Smooth muscle cell (in vitro differentiated cells): ENCODE measurements around the gene MYH15. TPM values are rescaled to one million over a fixed set of nuclear protein-coding genes. Genes with fewer than 3 reads are reported as not detected.

Experiments used
- DNase-seq: peaks from one replicate; lab custom pipeline; 2025; ENCODE audit not compliant: unreplicated experiment; lab: John Stamatoyannopoulos, UW
- H2AFZ ChIP-seq: fragments of 200-600 bp; sonication (generic); 2 replicates; pipeline ENCODE4 v1.6.0; 2016; ENCODE audit warnings: antibody characterized with exemption, low read depth, mild to moderate bottlenecking
- H3F3A ChIP-seq: fragments of 200-600 bp; sonication (generic); 2 replicates; pipeline ENCODE4 v1.6.0; 2017; ENCODE audit warnings: antibody characterized with exemption, low read depth
- H3K27ac ChIP-seq: fragments of 200-600 bp; sonication (generic); 2 replicates; pipeline ENCODE4 v1.5.1; 2016; ENCODE audit warnings: low read depth, mild to moderate bottlenecking
- H3K27me3 ChIP-seq: fragments of 200-600 bp; sonication (generic); 2 replicates; pipeline ENCODE4 v1.6.1; 2016; ENCODE audit warnings: low read depth, mild to moderate bottlenecking
- H3K36me3 ChIP-seq: fragments of 200-600 bp; sonication (generic); 2 replicates; pipeline ENCODE4 v1.5.1; 2016; ENCODE audit warnings: low read depth
- H3K4me1 ChIP-seq: fragments of 200-600 bp; sonication (generic); 2 replicates; pipeline ENCODE4 v1.5.1; 2016; ENCODE audit warnings: low read depth
- H3K4me2 ChIP-seq: fragments of 200-600 bp; sonication (generic); 2 replicates; pipeline ENCODE4 v1.6.0; 2016; ENCODE audit warnings: mild to moderate bottlenecking
- H3K4me3 ChIP-seq: fragments of 200-600 bp; sonication (generic); 2 replicates; pipeline ENCODE4 v1.5.1; 2016; ENCODE audit warnings: mild to moderate bottlenecking
- H3K79me2 ChIP-seq: fragments of 200-600 bp; sonication (generic); 2 replicates; pipeline ENCODE4 v1.6.0; 2016; ENCODE audit warnings: low read depth, mild to moderate bottlenecking
- H3K9ac ChIP-seq: fragments of 200-600 bp; sonication (generic); 2 replicates; pipeline ENCODE4 v1.6.0; 2016; ENCODE audit warnings: low read depth
- H3K9me3 ChIP-seq: fragments of 200-600 bp; sonication (generic); replicated peaks from 2 replicates; pipeline ENCODE4 v1.5.1; 2016; ENCODE audit warnings: low read depth
- H4K20me1 ChIP-seq: fragments of 200-600 bp; sonication (generic); 2 replicates; pipeline ENCODE4 v1.6.0; 2016; ENCODE audit warnings: low read depth
- CTCF ChIP-seq: fragments of 200-600 bp; sonication (generic); IDR thresholded peaks from 2 replicates; pipeline ENCODE4 v1.5.1; 2017; ENCODE audit warnings: borderline replicate concordance, mild to moderate bottlenecking, antibody characterized with exemption; ENCODE audit not compliant: insufficient read depth, poor library complexity, severe bottlenecking
- WGBS: methylation state at CpG from one replicate; pipeline ENCODE4 v1.1.7; 2016; ENCODE audit warnings: low lambda C conversion rate; 5-methylcytosine and 5-hydroxymethylcytosine counted together
- polyA plus RNA-seq: library from polyadenylated mRNA; unstranded; fragments of >200 nt; fragmentation: Nextera tagmentation; extraction: Ambion mirVana; gene quantifications from 2 replicates; pipeline ENCODE4 v1.2.1, GENCODE V29; 2016
- total RNA-seq: library from RNA; depleted of rRNA; stranded (reverse); fragments of >200 nt; gene quantifications from 2 replicates; pipeline ENCODE4 v1.2.3, GENCODE V29; 2014

MYH15 gene
- total and polyA plus RNA-seq, 2 experiments from 2014 or later = 0.18 TPM; not detected in 1

- TF ChIP-seq CTCF = no peak
- 17% methylated on average over 3 of the region's 3 CpGs for WGBS
- H2AFZ ChIP-seq = peak overlapping the region; percentile 28
These were observed 25.2 kb downstream of the MYH15 start for GRCh38 chr3:108485146-108485545.

GRCh38 chr3:108479224-108479623 is 31.2 kb downstream of the MYH15 start:
- Histone ChIP-seq H3F3A (no peaks in the 10 kb centered on the region), H2AFZ (no peak overlapping the region), H3K9ac (no peak overlapping the region), H3K4me2 (no peak overlapping the region), H3K9me3 (no peaks in the 10 kb centered on the region), H3K27ac (no peak overlapping the region), H3K4me1 (no peaks in the 10 kb centered on the region), H3K36me3 (no peaks in the 10 kb centered on the region), H3K4me3 (no peak overlapping the region), H3K79me2 (no peaks in the 10 kb centered on the region), H4K20me1 (no peaks in the 10 kb centered on the region), H3K27me3 (no peaks in the 10 kb centered on the region)
- DNase-seq = no peak
- TF ChIP-seq CTCF = no peak
- 91% methylated on average over 2 of the region's 2 CpGs for WGBS

More at GRCh38 chr3:108485146-108485545, 25.2 kb downstream of the MYH15 start:
- Histone ChIP-seq H3K27me3 (no peaks in the 10 kb centered on the region), H3K9ac (no peak overlapping the region), H3K4me3 (no peak overlapping the region), H3K4me2 (peak overlapping the region; percentile 8), H4K20me1 (no peaks in the 10 kb centered on the region), H3K9me3 (no peaks in the 10 kb centered on the region), H3F3A (no peaks in the 10 kb centered on the region), H3K4me1 (peaks cover 24% of the 10 kb centered on the region), H3K27ac (no peak overlapping the region), H3K79me2 (no peaks in the 10 kb centered on the region), H3K36me3 (no peaks in the 10 kb centered on the region)
- no peak for DNase-seq

- Histone ChIP-seq H3K4me1 (peaks cover 2% of the 10 kb centered on the region), H3K9ac (no peak overlapping the region), H3K27me3 (no peaks in the 10 kb centered on the region), H3K79me2 (no peaks in the 10 kb centered on the region), H3F3A (peaks cover 3% of the 10 kb centered on the region), H3K27ac (no peak overlapping the region), H4K20me1 (no peaks in the 10 kb centered on the region), H3K4me3 (no peak overlapping the region), H3K9me3 (no peaks in the 10 kb centered on the region), H2AFZ (no peak overlapping the region), H3K4me2 (no peak overlapping the region), H3K36me3 (no peaks in the 10 kb centered on the region)
- 26% methylated on average over 4 of the region's 4 CpGs for WGBS
- peak; percentile 76 for TF ChIP-seq CTCF
- DNase-seq = no peak
These were observed 32.8 kb downstream of the MYH15 start for GRCh38 chr3:108477511-108478147.

- Histone ChIP-seq H3K4me2 (no peak overlapping the region), H2AFZ (no peak overlapping the region), H3K27me3 (no peaks in the 10 kb centered on the region), H3K36me3 (no peaks in the 10 kb centered on the region), H3F3A (peaks cover 6% of the 10 kb centered on the region), H4K20me1 (no peaks in the 10 kb centered on the region), H3K79me2 (no peaks in the 10 kb centered on the region), H3K4me1 (peaks cover 17% of the 10 kb centered on the region), H3K4me3 (no peak overlapping the region), H3K9me3 (no peaks in the 10 kb centered on the region), H3K27ac (no peak overlapping the region), H3K9ac (no peak overlapping the region)
- TF ChIP-seq CTCF = no peak
- WGBS = 86% methylated on average over 1 of the region's 1 CpG
- no peak for DNase-seq
These were observed 35.1 kb downstream of the MYH15 start for GRCh38 chr3:108475220-108475782.
